ENCODE results near the gene CACNA2D1. TPM values are rescaled to one million over a fixed set of nuclear protein-coding genes. Genes with fewer than 3 reads are reported as not detected.

The CACNA2D1 gene
- total RNA-seq, 1 experiment from 2014 or later: 0.27 TPM

DNA sequence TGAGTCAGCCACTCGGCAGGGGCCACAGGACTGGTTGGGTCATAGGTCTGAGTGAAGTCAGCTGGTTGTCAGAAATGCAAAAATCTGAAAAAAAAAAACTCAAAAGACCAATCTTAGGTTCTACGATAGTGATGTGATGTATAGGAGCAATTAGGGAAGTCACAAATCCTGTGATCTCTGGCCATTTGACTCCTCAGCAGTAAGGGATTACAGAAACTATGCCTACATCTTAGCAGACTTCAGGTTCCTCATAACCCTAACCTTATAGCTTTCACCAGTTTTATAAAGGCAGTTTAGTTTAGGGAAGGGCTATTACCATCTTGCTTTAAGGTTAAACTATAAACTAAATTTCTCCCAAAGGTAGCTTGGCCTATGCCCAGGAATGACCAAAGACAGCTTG lies 510.6 kb downstream of the CACNA2D1 start:
- no peaks in the 10 kb centered on the region for H3K9me2 ChIP-seq (ENCODE audit: insufficient read depth)
- intact Hi-C loops (cut with micrococcal nuclease): no loop called here

More for the DNA sequence above, 510.6 kb downstream of the CACNA2D1 start:
- Histone ChIP-seq H3K36me3 (ENCODE audit: control insufficient read depth in 1 of 2, insufficient read depth in 2 of 2, low read length in 2 of 2) (no peaks in the 10 kb centered on the region), H3K79me2 (ENCODE audit: insufficient read depth, low read length) (no peaks in the 10 kb centered on the region), H3K9me3 (ENCODE audit: control insufficient read depth in 1 of 2, insufficient read depth in 1 of 2, low read depth in 1 of 2, low read length in 2 of 2) (no peaks in the 10 kb centered on the region), H2AFZ (ENCODE audit: low read depth, low read length, poor library complexity, severe bottlenecking) (no peak overlapping the region), H3K4me2 (ENCODE audit: low read length) (no peak overlapping the region), H3K27ac (ENCODE audit: low read depth, low read length) (no peak overlapping the region), H3K4me1 (ENCODE audit: control insufficient read depth in 1 of 2, insufficient read depth in 2 of 2, low read length in 2 of 2) (no peaks in the 10 kb centered on the region), H4K20me1 (ENCODE audit: insufficient read depth) (no peaks in the 10 kb centered on the region), H3K4me3 (replicated peaks in 1 of 2; ENCODE audit: low read depth in 1 of 2, low read length in 2 of 2) (no peak overlapping the region), H3K27me3 (ENCODE audit: insufficient read depth, low read length) (no peaks in the 10 kb centered on the region), H3K9ac (ENCODE audit: low read length) (no peak overlapping the region)
- ChIA-PET RAD21 (ENCODE audit: low non-redundant PET in 1 of 2, low total read pairs in 2 of 2, uncharacterized antibody in 2 of 2, unreplicated experiment in 2 of 2) (no interaction called here), POLR2A (no interaction called here), CTCF (no interaction called here)
- no peak for TF ChIP-seq YY1 (IDR thresholded peaks at IDR 0.05; ENCODE audit: extremely low read depth, insufficient replicate concordance, low read depth, low read length)
- TF ChIP-seq, protein P1, sequence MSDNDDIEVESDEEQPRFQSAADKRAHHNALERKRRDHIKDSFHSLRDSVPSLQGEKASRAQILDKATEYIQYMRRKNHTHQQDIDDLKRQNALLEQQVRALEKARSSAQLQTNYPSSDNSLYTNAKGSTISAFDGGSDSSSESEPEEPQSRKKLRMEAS (IDR thresholded peaks at IDR 0.05): no peak
- no peak for TF ChIP-seq SIN3A (IDR thresholded peaks at IDR 0.05; ENCODE audit: low read depth)
- TF ChIP-seq JUND (IDR thresholded peaks at IDR 0.05): no peak
- no peak for TF ChIP-seq RAD21 (IDR thresholded peaks at IDR 0.05; ENCODE audit: low read depth)
- no peak for TF ChIP-seq SRF (IDR thresholded peaks at IDR 0.05; ENCODE audit: low read depth)
- no peak for TF ChIP-seq EZH2 (IDR thresholded peaks at IDR 0.05)
- TF ChIP-seq TCF7L2 (IDR thresholded peaks at IDR 0.05; ENCODE audit: borderline replicate concordance, extremely low read depth, insufficient read depth, insufficient read length): no peak
- TF ChIP-seq SP1 (IDR thresholded peaks at IDR 0.05; ENCODE audit: low read depth): no peak
- TF ChIP-seq CEBPB (IDR thresholded peaks at IDR 0.05; ENCODE audit: low read depth): no peak
- no peak for TF ChIP-seq FOSL1 (IDR thresholded peaks at IDR 0.05; ENCODE audit: low read depth)
- TF ChIP-seq, protein P2, sequence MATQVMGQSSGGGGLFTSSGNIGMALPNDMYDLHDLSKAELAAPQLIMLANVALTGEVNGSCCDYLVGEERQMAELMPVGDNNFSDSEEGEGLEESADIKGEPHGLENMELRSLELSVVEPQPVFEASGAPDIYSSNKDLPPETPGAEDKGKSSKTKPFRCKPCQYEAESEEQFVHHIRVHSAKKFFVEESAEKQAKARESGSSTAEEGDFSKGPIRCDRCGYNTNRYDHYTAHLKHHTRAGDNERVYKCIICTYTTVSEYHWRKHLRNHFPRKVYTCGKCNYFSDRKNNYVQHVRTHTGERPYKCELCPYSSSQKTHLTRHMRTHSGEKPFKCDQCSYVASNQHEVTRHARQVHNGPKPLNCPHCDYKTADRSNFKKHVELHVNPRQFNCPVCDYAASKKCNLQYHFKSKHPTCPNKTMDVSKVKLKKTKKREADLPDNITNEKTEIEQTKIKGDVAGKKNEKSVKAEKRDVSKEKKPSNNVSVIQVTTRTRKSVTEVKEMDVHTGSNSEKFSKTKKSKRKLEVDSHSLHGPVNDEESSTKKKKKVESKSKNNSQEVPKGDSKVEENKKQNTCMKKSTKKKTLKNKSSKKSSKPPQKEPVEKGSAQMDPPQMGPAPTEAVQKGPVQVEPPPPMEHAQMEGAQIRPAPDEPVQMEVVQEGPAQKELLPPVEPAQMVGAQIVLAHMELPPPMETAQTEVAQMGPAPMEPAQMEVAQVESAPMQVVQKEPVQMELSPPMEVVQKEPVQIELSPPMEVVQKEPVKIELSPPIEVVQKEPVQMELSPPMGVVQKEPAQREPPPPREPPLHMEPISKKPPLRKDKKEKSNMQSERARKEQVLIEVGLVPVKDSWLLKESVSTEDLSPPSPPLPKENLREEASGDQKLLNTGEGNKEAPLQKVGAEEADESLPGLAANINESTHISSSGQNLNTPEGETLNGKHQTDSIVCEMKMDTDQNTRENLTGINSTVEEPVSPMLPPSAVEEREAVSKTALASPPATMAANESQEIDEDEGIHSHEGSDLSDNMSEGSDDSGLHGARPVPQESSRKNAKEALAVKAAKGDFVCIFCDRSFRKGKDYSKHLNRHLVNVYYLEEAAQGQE (IDR thresholded peaks at IDR 0.05; ENCODE audit: low read depth): no peak
- TF ChIP-seq CBX3 (IDR thresholded peaks at IDR 0.05; ENCODE audit: low read depth): no peak
- TF ChIP-seq, protein P3, sequence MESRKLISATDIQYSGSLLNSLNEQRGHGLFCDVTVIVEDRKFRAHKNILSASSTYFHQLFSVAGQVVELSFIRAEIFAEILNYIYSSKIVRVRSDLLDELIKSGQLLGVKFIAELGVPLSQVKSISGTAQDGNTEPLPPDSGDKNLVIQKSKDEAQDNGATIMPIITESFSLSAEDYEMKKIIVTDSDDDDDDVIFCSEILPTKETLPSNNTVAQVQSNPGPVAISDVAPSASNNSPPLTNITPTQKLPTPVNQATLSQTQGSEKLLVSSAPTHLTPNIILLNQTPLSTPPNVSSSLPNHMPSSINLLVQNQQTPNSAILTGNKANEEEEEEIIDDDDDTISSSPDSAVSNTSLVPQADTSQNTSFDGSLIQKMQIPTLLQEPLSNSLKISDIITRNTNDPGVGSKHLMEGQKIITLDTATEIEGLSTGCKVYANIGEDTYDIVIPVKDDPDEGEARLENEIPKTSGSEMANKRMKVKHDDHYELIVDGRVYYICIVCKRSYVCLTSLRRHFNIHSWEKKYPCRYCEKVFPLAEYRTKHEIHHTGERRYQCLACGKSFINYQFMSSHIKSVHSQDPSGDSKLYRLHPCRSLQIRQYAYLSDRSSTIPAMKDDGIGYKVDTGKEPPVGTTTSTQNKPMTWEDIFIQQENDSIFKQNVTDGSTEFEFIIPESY (IDR thresholded peaks at IDR 0.05; ENCODE audit: extremely low read depth, insufficient replicate concordance, low read length): no peak
- TF ChIP-seq ZFX (IDR thresholded peaks at IDR 0.05): no peak
- TF ChIP-seq, protein P4, sequence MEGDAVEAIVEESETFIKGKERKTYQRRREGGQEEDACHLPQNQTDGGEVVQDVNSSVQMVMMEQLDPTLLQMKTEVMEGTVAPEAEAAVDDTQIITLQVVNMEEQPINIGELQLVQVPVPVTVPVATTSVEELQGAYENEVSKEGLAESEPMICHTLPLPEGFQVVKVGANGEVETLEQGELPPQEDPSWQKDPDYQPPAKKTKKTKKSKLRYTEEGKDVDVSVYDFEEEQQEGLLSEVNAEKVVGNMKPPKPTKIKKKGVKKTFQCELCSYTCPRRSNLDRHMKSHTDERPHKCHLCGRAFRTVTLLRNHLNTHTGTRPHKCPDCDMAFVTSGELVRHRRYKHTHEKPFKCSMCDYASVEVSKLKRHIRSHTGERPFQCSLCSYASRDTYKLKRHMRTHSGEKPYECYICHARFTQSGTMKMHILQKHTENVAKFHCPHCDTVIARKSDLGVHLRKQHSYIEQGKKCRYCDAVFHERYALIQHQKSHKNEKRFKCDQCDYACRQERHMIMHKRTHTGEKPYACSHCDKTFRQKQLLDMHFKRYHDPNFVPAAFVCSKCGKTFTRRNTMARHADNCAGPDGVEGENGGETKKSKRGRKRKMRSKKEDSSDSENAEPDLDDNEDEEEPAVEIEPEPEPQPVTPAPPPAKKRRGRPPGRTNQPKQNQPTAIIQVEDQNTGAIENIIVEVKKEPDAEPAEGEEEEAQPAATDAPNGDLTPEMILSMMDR (IDR thresholded peaks at IDR 0.05 in 2 of 3, conservative IDR thresholded peaks at IDR 0.05 in 1 of 3; ENCODE audit: borderline replicate concordance in 1 of 3, insufficient read depth in 1 of 3, low read depth in 2 of 3, low read length in 2 of 3): no peak
- DNase-seq (ENCODE audit: low read depth, low spot score): no peak
- no peak for ATAC-seq
- no TSS peak for BruUV-seq (replicated peaks)

All from HCT116 (cell line).